KMS-11 (cell line): ENCODE data around the gene LIME1.

Experiments used
- H2AFZ ChIP-seq: fragments of 200-600 bp; sonication (generic); 2 replicates; pipeline ENCODE4 v1.6.1; 2016; ENCODE audit warnings: antibody characterized with exemption, mixed run types, low read depth
- H3K27ac ChIP-seq: fragments of 200-600 bp; sonication (generic); 2 replicates; pipeline ENCODE4 v1.6.1; 2016; ENCODE audit warnings: mild to moderate bottlenecking, mixed run types
- H3K27me3 ChIP-seq: fragments of 200-600 bp; sonication (generic); 2 replicates; pipeline ENCODE4 v1.6.1; 2017; ENCODE audit warnings: mild to moderate bottlenecking, low read depth, mixed run types, moderate library complexity; ENCODE audit not compliant: insufficient read depth
- H3K36me3 ChIP-seq: fragments of 200-600 bp; sonication (generic); 2 replicates; pipeline ENCODE4 v1.6.1; 2017; ENCODE audit warnings: mild to moderate bottlenecking, mixed run types; ENCODE audit not compliant: insufficient read depth
- H3K4me1 ChIP-seq: fragments of 200-600 bp; sonication (generic); 2 replicates; pipeline ENCODE4 v1.6.1; 2016; ENCODE audit warnings: mild to moderate bottlenecking, low read depth, mixed run types; ENCODE audit not compliant: poor library complexity, severe bottlenecking
- H3K4me2 ChIP-seq: fragments of 200-600 bp; sonication (generic); 2 replicates; pipeline ENCODE4 v1.7.0; 2016; ENCODE audit warnings: mild to moderate bottlenecking, mixed run types
- H3K4me3 ChIP-seq: fragments of 200-600 bp; sonication (generic); IDR thresholded peaks from 2 replicates; pipeline ENCODE4 v1.6.1; 2017; ENCODE audit warnings: low read depth, low read length, mixed read lengths; ENCODE audit not compliant: insufficient read depth
- H3K79me2 ChIP-seq: fragments of 200-600 bp; sonication (generic); 2 replicates; pipeline ENCODE4 v1.6.1; 2016; ENCODE audit warnings: low read depth, mixed run types; ENCODE audit not compliant: insufficient read depth
- H3K9ac ChIP-seq: fragments of 200-600 bp; sonication (generic); 2 replicates; pipeline ENCODE4 v1.6.1; 2016; ENCODE audit warnings: mild to moderate bottlenecking, mixed run types
- H4K20me1 ChIP-seq: fragments of 200-600 bp; sonication (generic); 2 replicates; pipeline ENCODE4 v1.6.1; 2016; ENCODE audit warnings: mild to moderate bottlenecking, mixed run types; ENCODE audit not compliant: insufficient read depth
- TF ChIP-seq, protein P1 (sequence below): fragments of 200-600 bp; sonication (generic); conservative IDR thresholded peaks from 2 replicates; pipeline ENCODE4 v1.6.1; 2017; ENCODE audit warnings: low read depth, mild to moderate bottlenecking, antibody characterized with exemption, low read length, moderate library complexity, mixed read lengths

LIME1 gene

DNA sequence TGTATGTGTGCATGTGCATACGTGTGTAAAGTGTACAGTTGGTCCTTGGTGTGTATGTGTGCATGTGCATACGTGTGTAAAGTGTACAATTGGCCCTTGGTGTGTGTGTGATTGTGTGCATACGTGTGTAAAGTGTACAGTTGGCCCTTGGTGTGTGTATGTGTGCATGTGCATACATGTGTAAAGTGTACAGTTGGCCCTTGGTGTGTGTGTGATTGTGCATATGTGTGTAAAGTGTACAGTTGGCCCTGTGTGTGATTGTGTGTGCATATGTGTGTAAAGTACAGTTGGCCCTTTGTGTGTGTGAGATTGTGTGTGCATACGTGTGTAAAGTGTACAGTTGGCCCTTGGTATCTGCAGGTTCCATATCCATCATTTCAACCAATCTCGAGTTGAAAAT lies 5.1 kb upstream of the LIME1 start:
- no peak overlapping the region for H3K9ac ChIP-seq
- H3K27me3 ChIP-seq: no peaks in the 10 kb centered on the region
- peaks cover 82% of the 10 kb centered on the region for H3K4me1 ChIP-seq
- H3K79me2 ChIP-seq: peaks cover 23% of the 10 kb centered on the region
- peak overlapping the region; percentile 98 for H3K27ac ChIP-seq
- TF ChIP-seq, protein P1, sequence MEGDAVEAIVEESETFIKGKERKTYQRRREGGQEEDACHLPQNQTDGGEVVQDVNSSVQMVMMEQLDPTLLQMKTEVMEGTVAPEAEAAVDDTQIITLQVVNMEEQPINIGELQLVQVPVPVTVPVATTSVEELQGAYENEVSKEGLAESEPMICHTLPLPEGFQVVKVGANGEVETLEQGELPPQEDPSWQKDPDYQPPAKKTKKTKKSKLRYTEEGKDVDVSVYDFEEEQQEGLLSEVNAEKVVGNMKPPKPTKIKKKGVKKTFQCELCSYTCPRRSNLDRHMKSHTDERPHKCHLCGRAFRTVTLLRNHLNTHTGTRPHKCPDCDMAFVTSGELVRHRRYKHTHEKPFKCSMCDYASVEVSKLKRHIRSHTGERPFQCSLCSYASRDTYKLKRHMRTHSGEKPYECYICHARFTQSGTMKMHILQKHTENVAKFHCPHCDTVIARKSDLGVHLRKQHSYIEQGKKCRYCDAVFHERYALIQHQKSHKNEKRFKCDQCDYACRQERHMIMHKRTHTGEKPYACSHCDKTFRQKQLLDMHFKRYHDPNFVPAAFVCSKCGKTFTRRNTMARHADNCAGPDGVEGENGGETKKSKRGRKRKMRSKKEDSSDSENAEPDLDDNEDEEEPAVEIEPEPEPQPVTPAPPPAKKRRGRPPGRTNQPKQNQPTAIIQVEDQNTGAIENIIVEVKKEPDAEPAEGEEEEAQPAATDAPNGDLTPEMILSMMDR: no peak
- peak overlapping the region; percentile 70 for H3K4me2 ChIP-seq
- no peak overlapping the region for H3K4me3 ChIP-seq
- no peaks in the 10 kb centered on the region for H3K36me3 ChIP-seq
- no peak overlapping the region for H2AFZ ChIP-seq
- no peaks in the 10 kb centered on the region for H4K20me1 ChIP-seq

DNA sequence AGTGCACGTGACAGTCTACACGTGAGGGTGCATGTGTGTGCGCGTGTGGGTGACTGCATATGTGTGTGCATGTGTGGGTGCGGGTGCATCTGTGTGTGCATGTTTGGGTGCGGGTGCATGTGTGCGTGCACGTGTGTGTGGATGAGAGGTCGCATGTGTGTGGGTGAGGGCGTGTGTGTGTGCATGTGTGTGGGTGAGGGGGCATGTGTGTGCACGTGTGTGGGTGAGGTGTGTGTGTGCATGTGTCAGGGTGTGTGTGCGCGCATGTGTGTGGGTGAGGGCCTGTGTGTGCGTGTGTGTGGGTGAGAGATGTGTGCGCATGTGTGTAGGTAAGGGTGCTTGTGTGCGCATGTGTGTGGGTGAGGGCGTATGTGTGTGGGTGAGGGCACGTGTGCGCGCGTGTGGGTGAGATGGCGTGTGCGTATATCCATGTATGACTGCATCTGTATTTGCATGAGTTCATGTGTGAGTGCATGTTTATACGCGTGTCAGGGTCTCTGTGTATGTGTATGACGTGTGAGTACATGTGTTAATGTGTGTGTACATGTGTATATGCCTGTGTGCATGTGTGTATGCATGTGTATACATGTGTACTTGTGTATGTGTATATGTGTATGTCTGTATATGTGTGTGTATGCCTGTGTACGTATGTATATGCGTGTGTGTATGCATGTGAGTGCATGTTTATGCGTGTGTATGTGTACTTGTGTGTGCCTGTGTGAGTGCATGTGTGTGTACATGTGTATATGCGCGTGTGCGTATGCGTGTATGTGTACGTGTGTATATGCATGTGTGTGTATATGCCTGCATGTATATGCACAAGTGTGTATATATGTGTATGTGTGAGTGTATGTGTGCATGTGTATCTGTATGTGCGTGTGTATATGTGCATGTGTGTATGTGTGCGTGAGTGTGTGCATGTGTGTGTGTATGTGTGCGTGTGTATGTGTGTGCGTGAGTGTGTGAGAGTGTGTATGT lies 4.1 kb upstream of the LIME1 start:
- no peak overlapping the region for H3K9ac ChIP-seq
- H3K4me3 ChIP-seq: no peak overlapping the region
- TF ChIP-seq, protein P1: no peak
- no peak overlapping the region for H2AFZ ChIP-seq
- H3K36me3 ChIP-seq: no peaks in the 10 kb centered on the region
- H3K79me2 ChIP-seq: peaks cover 24% of the 10 kb centered on the region
- no peaks in the 10 kb centered on the region for H3K27me3 ChIP-seq
- no peak overlapping the region for H3K27ac ChIP-seq
- H4K20me1 ChIP-seq: no peaks in the 10 kb centered on the region
- H3K4me2 ChIP-seq: peak overlapping the region; percentile 7; the same call in 1 of the 2 replicates
- peaks cover 72% of the 10 kb centered on the region for H3K4me1 ChIP-seq

DNA sequence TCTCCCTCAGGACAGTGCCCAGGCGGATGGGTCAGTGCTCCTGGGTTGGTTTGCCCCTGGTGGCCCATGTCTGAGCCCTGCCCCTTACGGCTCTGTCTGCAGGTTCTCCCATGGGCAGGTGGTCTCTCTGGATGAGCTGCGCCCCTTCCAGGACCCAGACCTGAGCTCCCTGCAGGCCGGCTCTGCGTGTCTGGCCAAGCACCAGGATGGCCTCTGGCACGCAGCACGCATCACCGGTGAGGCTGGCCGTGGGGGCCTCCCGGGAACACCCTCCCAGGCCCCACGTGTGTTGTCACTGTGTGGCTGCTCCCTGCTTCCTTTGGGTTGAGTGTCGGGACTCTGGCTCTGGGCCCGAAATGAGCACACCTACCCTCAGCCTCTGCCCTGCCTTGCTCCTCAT lies 3.3 kb upstream of the LIME1 start:
- Histone ChIP-seq H3K4me2 (no peak overlapping the region), H3K36me3 (no peaks in the 10 kb centered on the region), H3K4me3 (no peak overlapping the region), H3K79me2 (peaks cover 24% of the 10 kb centered on the region), H3K9ac (no peak overlapping the region), H3K4me1 (peaks cover 67% of the 10 kb centered on the region), H3K27ac (no peak overlapping the region), H4K20me1 (no peaks in the 10 kb centered on the region), H3K27me3 (no peaks in the 10 kb centered on the region), H2AFZ (no peak overlapping the region)
- TF ChIP-seq, protein P1: no peak

DNA sequence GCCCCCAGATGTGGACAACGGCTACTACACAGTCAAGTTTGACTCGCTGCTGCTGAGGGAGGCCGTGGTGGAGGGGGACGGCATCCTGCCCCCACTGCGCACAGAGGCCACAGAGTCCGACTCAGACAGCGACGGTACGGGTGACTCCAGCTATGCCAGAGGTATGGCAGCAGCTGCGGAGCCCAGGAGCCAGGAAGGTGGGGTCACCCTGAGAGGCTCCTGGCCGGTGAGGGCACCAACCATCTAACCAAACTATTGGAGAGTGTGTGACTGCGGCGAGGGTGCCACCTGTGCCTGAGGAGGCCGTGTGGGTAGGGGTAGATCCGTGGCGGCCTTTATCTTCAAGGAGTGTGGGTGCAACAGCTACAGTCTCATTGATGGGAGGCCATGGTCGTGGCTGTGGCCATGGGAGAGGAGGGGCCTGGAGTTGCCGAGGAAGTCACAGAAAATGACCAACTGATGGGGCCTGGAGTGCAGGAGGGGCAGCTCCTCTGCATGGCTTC lies 2.8 kb upstream of the LIME1 start:
- H3K27me3 ChIP-seq: no peaks in the 10 kb centered on the region
- H3K4me1 ChIP-seq: peaks cover 67% of the 10 kb centered on the region
- TF ChIP-seq, protein P1: no peak
- H4K20me1 ChIP-seq: no peaks in the 10 kb centered on the region
- no peak overlapping the region for H3K4me2 ChIP-seq
- no peak overlapping the region for H3K4me3 ChIP-seq
- H3K27ac ChIP-seq: no peak overlapping the region
- peaks cover 24% of the 10 kb centered on the region for H3K79me2 ChIP-seq
- no peak overlapping the region for H2AFZ ChIP-seq
- H3K36me3 ChIP-seq: no peaks in the 10 kb centered on the region
- H3K9ac ChIP-seq: no peak overlapping the region
